ENCODE results near the gene PLA2G7.
"Not testable (repeated sequence)": the region's sequence is repeated elsewhere in the genome, so short reads cannot be mapped to it uniquely, and the experiment has no call there.

PLA2G7 gene

DNA sequence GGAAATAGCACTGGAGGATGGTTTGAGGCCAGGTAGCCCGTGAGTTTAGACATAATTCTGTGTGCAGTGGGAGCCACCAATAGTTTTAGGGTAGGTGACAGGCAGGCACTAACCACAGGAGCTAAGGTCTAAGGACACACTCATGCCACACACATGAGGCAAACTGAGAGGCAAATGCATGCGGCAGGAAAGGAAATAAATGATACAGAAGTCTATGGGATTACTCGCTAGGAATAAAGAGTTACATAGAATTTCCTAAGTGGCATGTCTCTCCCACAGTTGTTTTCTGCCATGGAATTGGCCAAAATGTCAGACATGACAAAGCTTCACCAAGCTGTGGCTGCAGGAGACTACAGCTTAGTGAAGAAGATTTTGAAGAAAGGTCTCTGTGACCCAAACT is 16.5 kb upstream of the PLA2G7 start:
- TF ChIP-seq POU2F2 (IDR thresholded peaks at IDR 0.05; ENCODE audit: low read depth, low read length) (no peak), PAX5 (IDR thresholded peaks at IDR 0.05; ENCODE audit: insufficient read depth, low read length, severe bottlenecking) (no peak), POLR2A (IDR thresholded peaks at IDR 0.05; ENCODE audit: low read depth, low read length) (no peak), TAF1 (IDR thresholded peaks at IDR 0.05; ENCODE audit: low read depth, low read length) (no peak), POLR2AphosphoS5 (IDR thresholded peaks at IDR 0.05; ENCODE audit: low read depth, low read length) (no peak)
- FAIRE-seq (no peak), DNase-seq (ENCODE audit: insufficient read length, low spot score) (no peak)

DNA sequence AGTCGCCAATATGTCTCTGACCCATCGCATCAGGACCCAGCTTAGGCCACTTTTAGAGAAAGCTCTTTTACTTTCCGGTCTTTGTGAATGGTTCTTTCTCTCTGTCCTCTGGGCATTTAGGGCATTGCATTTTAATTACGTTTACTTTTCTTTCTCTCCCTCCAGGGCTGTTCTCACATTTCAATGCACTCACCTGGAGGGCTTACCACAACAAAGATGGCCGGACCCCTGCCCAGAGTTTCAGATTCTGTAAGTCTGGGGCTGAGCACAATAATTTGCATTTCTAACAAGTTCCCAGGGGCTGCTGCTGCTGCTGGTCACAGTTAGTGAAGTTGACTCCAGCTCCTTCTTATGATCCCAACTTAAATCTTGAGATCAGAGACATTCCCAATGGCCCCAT is 14.6 kb upstream of the PLA2G7 start:
- FAIRE-seq (no peak), DNase-seq (ENCODE audit: insufficient read length, low spot score) (no peak)
- no peak for TF ChIP-seq SPI1 (IDR thresholded peaks at IDR 0.05; ENCODE audit: low read depth, low read length)
- TF ChIP-seq TAF1 (IDR thresholded peaks at IDR 0.05; ENCODE audit: low read depth, low read length) = no peak
- TF ChIP-seq POU2F2 (IDR thresholded peaks at IDR 0.05; ENCODE audit: low read depth, low read length) = no peak
- TF ChIP-seq POLR2A (IDR thresholded peaks at IDR 0.05; ENCODE audit: low read depth, low read length) = no peak
- no peak for TF ChIP-seq PAX5 (IDR thresholded peaks at IDR 0.05; ENCODE audit: insufficient read depth, low read length, severe bottlenecking)
- no peak for TF ChIP-seq POLR2AphosphoS5 (IDR thresholded peaks at IDR 0.05; ENCODE audit: low read depth, low read length)

DNA sequence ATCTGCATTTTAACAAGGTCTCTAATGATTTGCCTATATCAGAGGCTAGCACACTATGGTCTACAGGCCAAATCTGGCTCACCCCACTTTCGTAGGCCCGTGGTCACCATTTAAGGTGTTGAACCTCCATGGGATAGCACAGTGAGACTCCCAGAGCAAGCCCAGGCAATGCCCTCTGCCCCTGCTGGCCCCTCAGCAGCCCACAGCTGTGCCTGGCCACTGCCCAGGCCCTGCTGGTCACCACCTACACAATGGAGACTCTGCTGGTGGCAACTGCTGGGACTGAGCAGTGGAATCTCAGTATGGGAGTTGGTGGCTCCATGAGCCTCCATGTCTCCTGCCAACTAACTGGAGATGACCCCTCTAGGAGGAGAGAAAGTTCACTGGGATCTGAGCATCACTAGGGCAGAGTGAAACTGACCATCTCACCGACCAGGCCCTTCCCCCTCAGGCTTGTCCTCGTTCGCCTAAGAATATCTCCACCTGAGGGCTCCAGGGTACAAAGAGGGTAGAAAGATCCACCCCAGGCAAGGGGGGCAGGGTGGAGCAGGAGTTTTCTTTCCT is 13.8 kb upstream of the PLA2G7 start:
- no peak for TF ChIP-seq POLR2AphosphoS5 (IDR thresholded peaks at IDR 0.05; ENCODE audit: low read depth, low read length)
- no peak for TF ChIP-seq TAF1 (IDR thresholded peaks at IDR 0.05; ENCODE audit: low read depth, low read length)
- TF ChIP-seq PAX5 (IDR thresholded peaks at IDR 0.05; ENCODE audit: insufficient read depth, low read length, severe bottlenecking) = no peak
- no peak for TF ChIP-seq POU2F2 (IDR thresholded peaks at IDR 0.05; ENCODE audit: low read depth, low read length)
- FAIRE-seq (no peak), DNase-seq (ENCODE audit: insufficient read length, low spot score) (no peak)

DNA sequence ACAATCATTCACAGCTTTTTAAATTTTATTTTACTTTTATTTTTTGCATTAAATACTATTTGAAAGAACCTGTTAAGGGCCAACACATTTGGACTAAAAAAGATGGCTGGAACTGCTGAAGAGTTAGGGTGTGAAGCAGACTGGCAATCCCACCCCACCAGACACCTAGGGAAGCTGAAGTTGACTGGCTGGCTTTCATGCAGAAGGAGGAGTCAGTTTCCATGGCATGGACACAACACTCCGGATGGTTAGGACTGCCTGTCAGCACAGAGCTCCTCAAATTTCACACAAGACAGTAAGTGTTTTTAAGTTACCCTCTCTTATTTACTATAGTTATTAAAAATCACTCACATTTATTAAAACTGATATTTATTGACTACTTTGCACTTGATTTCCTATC is 11.5 kb upstream of the PLA2G7 start, which contains the start of gene ANKRD66:
Gene ANKRD66, plus strand, starts transcription at position 238 of the 400 bp plus-strand sequence. CDS start 5,016 bp downstream, outside the sequence.
- DNase-seq (ENCODE audit: insufficient read length, low spot score) = no peak
- no peak for FAIRE-seq
- TF ChIP-seq PAX5 (IDR thresholded peaks at IDR 0.05; ENCODE audit: insufficient read depth, low read length, severe bottlenecking) = no peak
- TF ChIP-seq POLR2AphosphoS5 (IDR thresholded peaks at IDR 0.05; ENCODE audit: low read depth, low read length) = no peak
- no peak for TF ChIP-seq TAF1 (IDR thresholded peaks at IDR 0.05; ENCODE audit: low read depth, low read length)
- no peak for TF ChIP-seq POU2F2 (IDR thresholded peaks at IDR 0.05; ENCODE audit: low read depth, low read length)
- no peak for TF ChIP-seq SPI1 (IDR thresholded peaks at IDR 0.05; ENCODE audit: low read depth, low read length)
- no peak for TF ChIP-seq POLR2A (IDR thresholded peaks at IDR 0.05; ENCODE audit: low read depth, low read length)

DNA sequence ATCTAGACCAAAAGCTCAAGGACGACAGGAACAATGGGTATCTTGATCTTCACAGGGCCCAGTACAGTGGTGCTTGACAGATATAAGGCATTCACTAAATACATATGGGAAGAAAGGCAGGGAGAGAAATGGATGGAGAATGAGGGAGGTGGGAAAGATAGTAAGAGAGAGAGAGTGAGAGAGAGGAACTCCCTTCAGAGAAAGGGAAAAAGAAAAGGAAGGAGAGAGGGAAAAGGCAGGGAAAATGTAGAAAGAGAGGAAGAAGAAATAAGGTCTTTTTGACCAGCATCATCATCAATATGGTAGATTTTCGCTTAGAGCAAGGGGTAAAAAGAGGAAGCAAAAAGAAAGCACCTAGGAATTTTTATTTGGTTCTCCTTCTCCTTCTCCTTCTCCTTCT is 10.8 kb upstream of the PLA2G7 start:
- no peak for FAIRE-seq
- DNase-seq (ENCODE audit: insufficient read length, low spot score) = no peak
- TF ChIP-seq POLR2AphosphoS5 (IDR thresholded peaks at IDR 0.05; ENCODE audit: low read depth, low read length) = no peak
- no peak for TF ChIP-seq SPI1 (IDR thresholded peaks at IDR 0.05; ENCODE audit: low read depth, low read length)
- no peak for TF ChIP-seq POLR2A (IDR thresholded peaks at IDR 0.05; ENCODE audit: low read depth, low read length)
- TF ChIP-seq TAF1 (IDR thresholded peaks at IDR 0.05; ENCODE audit: low read depth, low read length) = no peak
- TF ChIP-seq POU2F2 (IDR thresholded peaks at IDR 0.05; ENCODE audit: low read depth, low read length) = no peak
- TF ChIP-seq PAX5 (IDR thresholded peaks at IDR 0.05; ENCODE audit: insufficient read depth, low read length, severe bottlenecking) = no peak

DNA sequence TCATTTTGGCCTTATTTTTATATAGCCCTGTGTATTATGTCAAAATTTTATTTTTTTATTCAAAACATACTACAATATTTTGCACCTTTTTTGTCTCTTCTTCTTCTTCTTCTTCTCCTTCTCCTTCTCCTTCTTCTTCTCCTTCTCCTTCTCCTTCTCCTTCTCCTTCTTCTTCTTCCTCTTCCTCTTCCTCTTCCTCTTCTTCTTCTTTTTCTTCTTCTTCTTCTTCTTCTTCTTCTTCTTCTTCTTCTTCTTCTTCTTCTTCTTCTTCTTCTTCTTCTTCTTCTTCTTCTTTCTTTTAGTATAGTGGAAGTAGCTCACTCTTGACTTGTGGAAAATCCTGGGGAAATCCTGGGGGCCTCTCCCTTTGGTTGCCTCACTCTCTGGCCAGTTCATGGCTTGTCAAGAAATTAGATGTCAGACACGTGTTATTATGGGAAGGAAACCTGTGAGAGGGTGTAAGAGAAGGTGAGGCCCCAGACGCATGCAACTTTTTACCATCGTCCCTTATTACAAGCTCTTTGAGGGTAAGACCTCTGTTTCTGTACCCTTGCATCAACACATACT is 9.1 kb upstream of the PLA2G7 start:
- not testable (repeated sequence) for DNase-seq (ENCODE audit: insufficient read length, low spot score); FAIRE-seq

DNA sequence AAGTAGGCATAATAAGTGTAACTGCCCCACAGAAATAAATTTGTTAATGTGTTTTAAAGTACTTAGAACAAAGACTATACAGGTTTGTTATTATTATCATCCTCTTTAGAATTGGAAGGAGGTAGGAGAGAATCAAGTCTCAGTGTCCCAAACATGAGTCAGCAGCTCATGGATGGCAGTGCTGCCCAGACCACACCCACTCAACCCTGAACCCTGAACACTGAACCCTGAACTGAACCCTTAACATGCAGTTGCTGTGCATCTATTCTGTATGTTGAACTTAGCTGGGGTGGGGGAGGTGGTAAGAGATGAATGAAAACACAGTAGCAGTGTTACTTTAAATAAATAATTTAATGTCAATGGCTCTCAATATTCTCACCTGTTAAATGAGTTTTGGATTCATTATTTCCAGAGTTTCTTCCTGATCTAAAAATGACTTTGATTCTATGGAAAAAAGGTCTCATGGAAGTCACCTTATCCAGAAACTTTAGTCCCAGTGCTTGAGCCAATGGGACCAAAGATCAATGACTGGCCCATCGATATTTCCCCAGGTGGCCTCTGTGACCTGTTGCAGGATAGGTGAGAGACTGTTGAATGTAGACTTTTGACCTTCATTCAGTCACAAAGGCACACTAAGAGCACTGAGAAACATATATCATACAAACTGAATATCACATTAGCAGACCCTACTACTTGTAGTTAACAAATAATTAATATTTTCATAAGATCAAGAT is 8.4 kb upstream of the PLA2G7 start:
- DNase-seq (ENCODE audit: insufficient read length, low spot score) = no peak
- no peak for TF ChIP-seq POLR2AphosphoS5 (IDR thresholded peaks at IDR 0.05; ENCODE audit: low read depth, low read length)
- TF ChIP-seq POLR2A (IDR thresholded peaks at IDR 0.05; ENCODE audit: low read depth, low read length) = no peak
- TF ChIP-seq POU2F2 (IDR thresholded peaks at IDR 0.05; ENCODE audit: low read depth, low read length) = no peak
- TF ChIP-seq TAF1 (IDR thresholded peaks at IDR 0.05; ENCODE audit: low read depth, low read length) = no peak
- TF ChIP-seq SPI1 (IDR thresholded peaks at IDR 0.05; ENCODE audit: low read depth, low read length) = no peak
- no peak for FAIRE-seq

DNA sequence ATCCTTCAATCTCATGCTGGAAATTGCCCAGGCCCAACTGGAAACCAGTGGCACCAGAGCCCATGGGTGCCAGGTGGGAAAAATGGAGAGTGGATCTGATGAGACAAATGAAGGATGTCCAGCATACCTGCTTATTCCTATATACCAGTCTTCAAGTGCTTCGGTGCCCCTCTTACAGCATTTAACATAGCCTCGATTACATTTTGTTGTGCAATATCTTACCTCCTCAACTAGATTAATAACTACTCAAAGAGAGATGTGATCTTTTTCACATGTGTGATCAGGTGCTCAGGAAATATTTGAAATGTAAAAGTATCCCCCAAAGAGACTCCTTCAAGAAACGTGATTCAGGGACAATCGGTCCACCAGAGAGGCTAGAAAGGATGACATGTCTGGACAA is 6.7 kb upstream of the PLA2G7 start:
- no peak for FAIRE-seq
- DNase-seq (ENCODE audit: insufficient read length, low spot score) = no peak
- TF ChIP-seq SPI1 (IDR thresholded peaks at IDR 0.05; ENCODE audit: low read depth, low read length) = no peak
- TF ChIP-seq POU2F2 (IDR thresholded peaks at IDR 0.05; ENCODE audit: low read depth, low read length) = no peak
- TF ChIP-seq POLR2A (IDR thresholded peaks at IDR 0.05; ENCODE audit: low read depth, low read length) = no peak

DNA sequence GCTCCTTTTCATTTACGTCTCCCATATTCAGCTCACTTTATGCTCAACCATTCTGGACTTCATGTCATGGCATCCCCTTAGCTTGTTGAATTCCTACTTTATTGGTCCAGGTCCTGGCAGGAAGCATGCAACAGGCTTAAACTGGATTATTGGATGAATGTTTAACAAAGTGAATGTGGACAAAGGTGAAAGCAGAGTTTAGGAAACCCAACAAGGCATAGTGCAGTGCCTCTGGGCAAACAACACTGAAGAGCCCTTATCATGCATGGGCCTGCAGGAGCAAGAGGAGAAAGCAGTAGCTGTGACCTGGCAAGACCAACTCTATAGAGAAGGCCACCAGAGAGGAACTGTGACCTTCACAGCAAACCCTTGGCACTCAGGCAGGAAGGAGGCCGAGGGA is 6.3 kb upstream of the PLA2G7 start:
- TF ChIP-seq PAX5 (IDR thresholded peaks at IDR 0.05; ENCODE audit: insufficient read depth, low read length, severe bottlenecking) (no peak), TAF1 (IDR thresholded peaks at IDR 0.05; ENCODE audit: low read depth, low read length) (no peak), SPI1 (IDR thresholded peaks at IDR 0.05; ENCODE audit: low read depth, low read length) (no peak), POU2F2 (IDR thresholded peaks at IDR 0.05; ENCODE audit: low read depth, low read length) (no peak), POLR2A (IDR thresholded peaks at IDR 0.05; ENCODE audit: low read depth, low read length) (no peak), POLR2AphosphoS5 (IDR thresholded peaks at IDR 0.05; ENCODE audit: low read depth, low read length) (no peak)
- FAIRE-seq (no peak), DNase-seq (ENCODE audit: insufficient read length, low spot score) (no peak)

DNA sequence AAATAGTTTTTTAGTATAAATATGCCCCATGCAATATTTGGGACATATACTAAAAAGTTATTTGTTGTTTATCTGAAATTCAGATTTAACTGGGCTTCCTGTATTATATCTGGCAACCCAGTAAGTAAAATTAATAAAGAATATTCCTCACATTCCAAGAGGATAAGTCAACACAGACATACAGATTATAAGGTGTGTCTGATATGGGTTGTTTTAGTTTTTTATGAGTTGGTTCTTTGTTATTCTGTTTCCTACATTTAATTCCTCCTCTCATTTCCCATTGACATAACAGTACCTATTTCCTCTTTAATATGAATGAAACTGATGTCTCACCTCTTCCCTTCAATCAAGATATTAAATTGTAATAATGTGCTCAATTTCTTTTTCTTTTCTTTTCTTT is 1.7 kb upstream of the PLA2G7 start:
- DNase-seq (ENCODE audit: insufficient read length, low spot score) = no peak
- FAIRE-seq = no peak
- no peak for TF ChIP-seq PAX5 (IDR thresholded peaks at IDR 0.05; ENCODE audit: insufficient read depth, low read length, severe bottlenecking)
- no peak for TF ChIP-seq POLR2A (IDR thresholded peaks at IDR 0.05; ENCODE audit: low read depth, low read length)
- TF ChIP-seq TAF1 (IDR thresholded peaks at IDR 0.05; ENCODE audit: low read depth, low read length) = no peak
- TF ChIP-seq POU2F2 (IDR thresholded peaks at IDR 0.05; ENCODE audit: low read depth, low read length) = no peak
- TF ChIP-seq POLR2AphosphoS5 (IDR thresholded peaks at IDR 0.05; ENCODE audit: low read depth, low read length) = no peak
- no peak for TF ChIP-seq SPI1 (IDR thresholded peaks at IDR 0.05; ENCODE audit: low read depth, low read length)

Measured in GM12891 (cell line).